Measurements from ENCODE around the gene DACH2. TPM values are rescaled to one million over a fixed set of nuclear protein-coding genes. Genes with fewer than 3 reads are reported as not detected.
A peak's percentile ranks its signal among the peaks of the same experiment; 100 is the strongest.

The DACH2 gene
- total RNA-seq, 1 donor from 2014 or later, result not detected

- Histone ChIP-seq H3K4me3 (no peak overlapping the region), H3K36me3 (no peaks in the 10 kb centered on the region), H3K4me1 (no peaks in the 10 kb centered on the region), H3K27ac (replicated peaks) (no peak overlapping the region), H3K27me3 (ENCODE audit: low read depth) (no peaks in the 10 kb centered on the region), H3K9me3 (replicated peaks) (no peaks in the 10 kb centered on the region)
- intact Hi-C loops (cut with micrococcal nuclease), result loop anchor here (10.0 kb wide), 1 partner anchor 60 kb away; no protein-coding TSS in a partner anchor
- DNase-seq, result no peak
- TF ChIP-seq CTCF (IDR thresholded peaks at IDR 0.05; ENCODE audit: borderline replicate concordance), result no peak
Observed at GRCh38 chrX:86714441-86714840, 566.2 kb downstream of the DACH2 start.

- no peak for DNase-seq
- no peak for TF ChIP-seq CTCF (IDR thresholded peaks at IDR 0.05; ENCODE audit: borderline replicate concordance)
- intact Hi-C loops (cut with micrococcal nuclease), result no loop called here
Observed at GRCh38 chrX:86724277-86724676, 576.0 kb downstream of the DACH2 start.

GRCh38 chrX:86747091-86747490 is 598.8 kb downstream of the DACH2 start:
- Histone ChIP-seq H3K27me3 (ENCODE audit: low read depth) (no peaks in the 10 kb centered on the region), H3K36me3 (no peaks in the 10 kb centered on the region), H3K27ac (replicated peaks) (no peak overlapping the region), H3K9me3 (replicated peaks) (no peaks in the 10 kb centered on the region), H3K4me3 (no peak overlapping the region), H3K4me1 (no peaks in the 10 kb centered on the region)
- intact Hi-C loops (cut with micrococcal nuclease), result no loop called here
- no peak for DNase-seq
- TF ChIP-seq CTCF (IDR thresholded peaks at IDR 0.05; ENCODE audit: borderline replicate concordance), result no peak

More at GRCh38 chrX:86724277-86724676, 576.0 kb downstream of the DACH2 start:
- Histone ChIP-seq H3K27ac (replicated peaks) (no peak overlapping the region), H3K4me3 (no peak overlapping the region), H3K9me3 (replicated peaks) (peaks cover 9% of the 10 kb centered on the region), H3K4me1 (no peaks in the 10 kb centered on the region), H3K27me3 (ENCODE audit: low read depth) (no peaks in the 10 kb centered on the region), H3K36me3 (no peaks in the 10 kb centered on the region)

GRCh38 chrX:86805241-86805640 is 657.0 kb downstream of the DACH2 start:
- no peaks in the 10 kb centered on the region for H3K36me3 ChIP-seq
- H3K4me1 ChIP-seq, result no peaks in the 10 kb centered on the region
- H3K4me3 ChIP-seq, result no peak overlapping the region
- no peaks in the 10 kb centered on the region for H3K9me3 ChIP-seq (replicated peaks)
- intact Hi-C loops (cut with micrococcal nuclease), result no loop called here
- no peaks in the 10 kb centered on the region for H3K27me3 ChIP-seq (ENCODE audit: low read depth)
- no peak overlapping the region for H3K27ac ChIP-seq (replicated peaks)
- no peak for TF ChIP-seq CTCF (IDR thresholded peaks at IDR 0.05; ENCODE audit: borderline replicate concordance)
- DNase-seq, result no peak

- no peaks in the 10 kb centered on the region for H3K9me3 ChIP-seq (replicated peaks)
- peak; percentile 19 for TF ChIP-seq CTCF (IDR thresholded peaks at IDR 0.05; ENCODE audit: borderline replicate concordance)
Observed at GRCh38 chrX:86806786-86807185, 658.5 kb downstream of the DACH2 start.

GRCh38 chrX:86809651-86810050 is 661.4 kb downstream of the DACH2 start:
- Histone ChIP-seq H3K27ac (replicated peaks) (no peak overlapping the region), H3K36me3 (no peaks in the 10 kb centered on the region), H3K4me1 (no peaks in the 10 kb centered on the region), H3K4me3 (no peak overlapping the region), H3K27me3 (ENCODE audit: low read depth) (no peaks in the 10 kb centered on the region), H3K9me3 (replicated peaks) (no peaks in the 10 kb centered on the region)
- no peak for DNase-seq
- intact Hi-C loops (cut with micrococcal nuclease), result no loop called here
- TF ChIP-seq CTCF (IDR thresholded peaks at IDR 0.05; ENCODE audit: borderline replicate concordance), result no peak

More at GRCh38 chrX:86806786-86807185, 658.5 kb downstream of the DACH2 start:
- H3K27me3 ChIP-seq (ENCODE audit: low read depth), result no peaks in the 10 kb centered on the region
- H3K27ac ChIP-seq (replicated peaks), result no peak overlapping the region
- intact Hi-C loops (cut with micrococcal nuclease), result no loop called here
- no peak overlapping the region for H3K4me3 ChIP-seq
- H3K4me1 ChIP-seq, result no peaks in the 10 kb centered on the region
- no peak for DNase-seq
- no peaks in the 10 kb centered on the region for H3K36me3 ChIP-seq

All from left ventricle myocardium inferior (tissue), 1 donor.